H1 (cell line): ENCODE results near the gene CMTM3. TPM values are rescaled to one million over a fixed set of nuclear protein-coding genes. Genes with fewer than 3 reads are reported as not detected.
A peak's percentile ranks its signal among the peaks of the same experiment; 100 is the strongest.

ENCODE experiments used
- CTCF ChIA-PET: fragments of 300-600 bp; sonication (Branson Sonifier 250); formaldehyde crosslinking; loops from one replicate; lab custom pipeline; 2021; ENCODE audit not compliant: partially characterized antibody; lab: Charles Lee
- POLR2A ChIA-PET: fragments of 300-600 bp; sonication (Branson Sonifier 250); formaldehyde crosslinking; loops from one replicate; lab custom pipeline; 2021; ENCODE audit warnings: inconsistent platforms; ENCODE audit not compliant: partially characterized antibody; lab: Charles Lee
- DNase-seq, 2 experiments: peaks; one replicate each; pipeline versions ENCODE4 v3.0.0 to v3.0.0-alpha.2; 2010 to 2022; ENCODE audit warnings: low spot score in 2 of 2, low read depth in 1 of 2, mixed read lengths in 1 of 2
- FAIRE-seq: peaks from 2 replicates; lab custom pipeline; 2011; peaks lifted over from hg19 to GRCh38; lab: Jason Lieb, UNC
- H2AFZ ChIP-seq: 2 replicates; pipeline ENCODE4 v1.8.1; 2012; ENCODE audit warnings: low read length, inconsistent platforms
- H2AK5ac ChIP-seq: 2 replicates; pipeline ENCODE4 v1.6.1; 2013; ENCODE audit warnings: low read depth, low read length
- H2BK120ac ChIP-seq: replicated peaks from 2 replicates; pipeline ENCODE3; 2013; ENCODE audit warnings: low read depth, low read length, inconsistent platforms
- H2BK12ac ChIP-seq: 2 replicates; pipeline ENCODE4 v1.6.1; 2013; ENCODE audit warnings: low read depth, low read length
- H2BK15ac ChIP-seq: 2 replicates; pipeline ENCODE4 v1.6.1; 2013; ENCODE audit warnings: low read length
- H2BK20ac ChIP-seq: 2 replicates; pipeline ENCODE4 v1.6.1; 2013; ENCODE audit warnings: low read length
- H2BK5ac ChIP-seq: 2 replicates; pipeline ENCODE4 v1.6.1; 2013; ENCODE audit warnings: low read depth, low read length
- H3K14ac ChIP-seq: 2 replicates; pipeline ENCODE4 v1.6.1; 2013; ENCODE audit warnings: inconsistent platforms; ENCODE audit not compliant: insufficient read length
- H3K18ac ChIP-seq: 2 replicates; pipeline ENCODE4 v1.6.1; 2013; ENCODE audit warnings: low read length; ENCODE audit errors: extremely low read depth
- H3K23ac ChIP-seq: 2 replicates; pipeline ENCODE4 v1.6.1; 2013; ENCODE audit warnings: inconsistent platforms; ENCODE audit not compliant: insufficient read length
- H3K23me2 ChIP-seq: 2 replicates; pipeline ENCODE4 v1.6.1; 2013; ENCODE audit warnings: low read depth, low read length
- H3K27ac ChIP-seq: 2 replicates; pipeline ENCODE4 v1.6.1; 2011; ENCODE audit warnings: low read depth, low read length, inconsistent platforms
- H3K27me3 ChIP-seq, 4 experiments: replicated peaks in 1 of 4; 1 replicate in 1 of 4; 2 replicates in 3 of 4; pipeline versions ENCODE4 v1.6.1 to v1.8.1; 2011 to 2013; ENCODE audit warnings: low read length in 3 of 4, mild to moderate bottlenecking in 3 of 4, inconsistent platforms in 2 of 4, mixed read lengths in 2 of 4, moderate library complexity in 1 of 4; ENCODE audit not compliant: control insufficient read depth in 3 of 4, insufficient read depth in 3 of 4; ENCODE audit errors: extremely low read depth in 1 of 4
- H3K36me3 ChIP-seq, 4 experiments: 2 replicates each; pipeline versions ENCODE4 v1.6.1 to v1.8.1; 2011 to 2013; ENCODE audit warnings: mild to moderate bottlenecking in 4 of 4, low read length in 3 of 4, moderate library complexity in 2 of 4, control low read depth in 1 of 4, inconsistent platforms in 1 of 4; ENCODE audit not compliant: insufficient read depth in 4 of 4, control insufficient read depth in 2 of 4
- H3K4ac ChIP-seq: replicated peaks from 2 replicates; pipeline ENCODE3; 2013; ENCODE audit warnings: low read length, low read depth, mixed read lengths, inconsistent platforms; ENCODE audit not compliant: insufficient read length
- H3K4me1 ChIP-seq, 4 experiments: replicated peaks in 1 of 4; 1 replicate in 1 of 4; 2 replicates in 3 of 4; pipeline versions ENCODE4 v1.6.1 to v1.8.1; 2011 to 2013; ENCODE audit warnings: low read length in 3 of 4, inconsistent platforms in 2 of 4, mixed read lengths in 1 of 4; ENCODE audit not compliant: insufficient read depth in 4 of 4, control insufficient read depth in 3 of 4
- H3K4me2 ChIP-seq, 2 experiments: 2 replicates each; pipeline versions ENCODE4 v1.6.1 to v1.8.1; 2011 to 2013; ENCODE audit warnings: low read depth in 2 of 2, low read length in 2 of 2, control low read depth in 1 of 2, inconsistent platforms in 1 of 2, mild to moderate bottlenecking in 1 of 2; ENCODE audit not compliant: insufficient read depth in 1 of 2
- H3K4me3 ChIP-seq, 4 experiments: fragments of 200-600, 300-600 bp in 1 of 4; sonication (generic), shearing (Covaris generic), sonication (Bioruptor Twin) in 1 of 4; 2 replicates each; pipeline versions ENCODE4 v1.5.1 to v1.8.1; 2011 to 2016; ENCODE audit warnings: low read length in 4 of 4, low read depth in 3 of 4, control low read depth in 2 of 4, inconsistent platforms in 2 of 4, mild to moderate bottlenecking in 2 of 4, mixed read lengths in 1 of 4, moderate library complexity in 1 of 4; ENCODE audit not compliant: insufficient read depth in 2 of 4; ENCODE audit errors: extremely low read depth in 1 of 4
- H3K56ac ChIP-seq: replicated peaks from 2 replicates; pipeline ENCODE3; 2013; ENCODE audit warnings: low read depth, mild to moderate bottlenecking, mixed read lengths, low read length, inconsistent platforms; ENCODE audit not compliant: insufficient read length
- H3K79me1 ChIP-seq: 2 replicates; pipeline ENCODE4 v1.6.1; 2013; ENCODE audit warnings: low read depth, low read length, control low read depth
- H3K79me2 ChIP-seq, 2 experiments: 2 replicates each; pipeline versions ENCODE4 v1.6.1 to v1.8.1; 2012 to 2013; ENCODE audit warnings: low read length in 2 of 2, mild to moderate bottlenecking in 2 of 2, inconsistent platforms in 1 of 2; ENCODE audit not compliant: insufficient read depth in 2 of 2, control insufficient read depth in 1 of 2
- H3K9ac ChIP-seq, 4 experiments: replicated peaks in 1 of 4; 1 replicate in 1 of 4; 2 replicates in 3 of 4; pipeline versions ENCODE4 v1.6.1 to v1.8.1; 2011 to 2013; ENCODE audit warnings: low read depth in 3 of 4, low read length in 3 of 4, control low read depth in 2 of 4, mild to moderate bottlenecking in 2 of 4, moderate library complexity in 2 of 4, inconsistent platforms in 1 of 4; ENCODE audit errors: extremely low read depth in 1 of 4
- H3K9me3 ChIP-seq, 2 experiments: 2 replicates each; pipeline versions ENCODE4 v1.6.1 to v1.8.1; 2012 to 2013; ENCODE audit warnings: mild to moderate bottlenecking in 2 of 2, moderate library complexity in 2 of 2, control low read depth in 1 of 2, inconsistent platforms in 1 of 2, low read depth in 1 of 2, low read length in 1 of 2, mixed read lengths in 1 of 2; ENCODE audit not compliant: insufficient read depth in 2 of 2
- H4K20me1 ChIP-seq, 2 experiments: replicated peaks in 1 of 2; 2 replicates each; pipeline versions ENCODE3 to v1.8.1; 2011 to 2013; ENCODE audit warnings: inconsistent platforms in 2 of 2, low read length in 2 of 2, mild to moderate bottlenecking in 1 of 2; ENCODE audit not compliant: insufficient read depth in 2 of 2, control insufficient read depth in 1 of 2
- H4K5ac ChIP-seq: 2 replicates; pipeline ENCODE4 v1.6.1; 2013; ENCODE audit warnings: low read length, low read depth, mixed read lengths, inconsistent platforms; ENCODE audit not compliant: insufficient read length
- H4K8ac ChIP-seq: 2 replicates; pipeline ENCODE4 v1.8.0; 2013; ENCODE audit warnings: mild to moderate bottlenecking, moderate library complexity, low read length, inconsistent platforms; ENCODE audit not compliant: insufficient read depth; ENCODE audit errors: extremely low read depth
- H4K91ac ChIP-seq: replicated peaks from 2 replicates; pipeline ENCODE3; 2013; ENCODE audit warnings: low read length, mixed read lengths, inconsistent platforms; ENCODE audit not compliant: insufficient read length
- ASH2L ChIP-seq: fragments of 200-600, 300-600 bp; sonication (generic); IDR thresholded peaks from one replicate; pipeline ENCODE4 v1.7.1; 2017; ENCODE audit warnings: low read length
- BACH1 ChIP-seq: IDR thresholded peaks from 2 replicates; pipeline ENCODE4 v1.6.1; 2012; ENCODE audit warnings: low read length, improper control_type of control experiment
- EZH2 ChIP-seq: fragments of 200-600 bp; sonication (generic); IDR thresholded peaks from 2 replicates; pipeline ENCODE4 v1.7.1; 2012; ENCODE audit warnings: low read depth, mild to moderate bottlenecking, moderate library complexity, low read length, inconsistent platforms; ENCODE audit not compliant: severe bottlenecking
- JUN ChIP-seq: IDR thresholded peaks from 2 replicates; pipeline ENCODE4 v1.6.1; 2011; ENCODE audit warnings: low read depth, mild to moderate bottlenecking, improper control_type of control experiment, low read length
- POLR2AphosphoS5 ChIP-seq: IDR thresholded peaks from 2 replicates; pipeline ENCODE4 v1.6.1; 2011; ENCODE audit warnings: low read depth, low read length
- RXRA ChIP-seq: IDR thresholded peaks from 2 replicates; pipeline ENCODE4 v1.6.1; 2011; ENCODE audit warnings: low read depth, mild to moderate bottlenecking, low read length, moderate library complexity; ENCODE audit not compliant: insufficient read depth
- SIN3A ChIP-seq, 2 experiments: IDR thresholded peaks in 1 of 2; conservative IDR thresholded peaks in 1 of 2; 2 replicates each; pipeline ENCODE4 v1.6.1; 2011 to 2012; ENCODE audit warnings: low read length in 2 of 2, improper control_type of control experiment in 1 of 2, low read depth in 1 of 2, mild to moderate bottlenecking in 1 of 2
- TBP ChIP-seq: IDR thresholded peaks from 2 replicates; pipeline ENCODE4 v1.6.1; 2011; ENCODE audit warnings: low read depth, low read length, improper control_type of control experiment
- WGBS, 2 experiments: shearing (Covaris generic) in 1 of 2; methylation state at CpG; one replicate each; pipeline versions ENCODE4 v1.1.6 to v1.1.7; 2013 to 2015; ENCODE audit warnings: low lambda C conversion rate in 2 of 2, mixed read lengths in 2 of 2, inconsistent platforms in 1 of 2, low coverage in 1 of 2, missing lambda C conversion rate in 1 of 2; ENCODE audit not compliant: insufficient replicate concordance in 2 of 2, insufficient coverage in 1 of 2, insufficient read length in 1 of 2; ENCODE audit errors: extremely low coverage in 1 of 2, missing lambda C conversion rate in 1 of 2; 5-methylcytosine and 5-hydroxymethylcytosine counted together
- polyA plus RNA-seq, 7 experiments: library from polyadenylated mRNA; depleted of rRNA in 3 of 7; stranded (reverse) in 5 of 7; unstranded in 2 of 7; fragments of >200 nt in 5 of 7; fragments of 200-250 nt in 2 of 7; gene quantifications; 1 replicate in 5 of 7; 2 replicates in 1 of 7; 4 replicates in 1 of 7; pipeline versions ENCODE4 v1.2.1 to v1.2.3, GENCODE V29; 2011 to 2013; ENCODE audit warnings: missing spikeins in 2 of 7, mixed read lengths in 2 of 7
- total RNA-seq: library from RNA; stranded (reverse); fragmentation: NEBNext Ultra II Directional; extraction: Animal tissue kit (Norgen Biotek cat#: 25700); gene quantifications from 2 replicates; pipeline ENCODE4 v1.2.1, GENCODE V29; 2021
- TF ChIP-seq, protein P1 (sequence below): IDR thresholded peaks from 2 replicates; pipeline ENCODE4 v1.6.1; 2012; ENCODE audit warnings: inconsistent platforms

CMTM3 gene
- total and polyA plus RNA-seq, 2 of the 8 experiments (the other 6 are each of a cell fraction or from before 2014, with no cell fraction given) = 24.7 to 24.8 TPM

DNA sequence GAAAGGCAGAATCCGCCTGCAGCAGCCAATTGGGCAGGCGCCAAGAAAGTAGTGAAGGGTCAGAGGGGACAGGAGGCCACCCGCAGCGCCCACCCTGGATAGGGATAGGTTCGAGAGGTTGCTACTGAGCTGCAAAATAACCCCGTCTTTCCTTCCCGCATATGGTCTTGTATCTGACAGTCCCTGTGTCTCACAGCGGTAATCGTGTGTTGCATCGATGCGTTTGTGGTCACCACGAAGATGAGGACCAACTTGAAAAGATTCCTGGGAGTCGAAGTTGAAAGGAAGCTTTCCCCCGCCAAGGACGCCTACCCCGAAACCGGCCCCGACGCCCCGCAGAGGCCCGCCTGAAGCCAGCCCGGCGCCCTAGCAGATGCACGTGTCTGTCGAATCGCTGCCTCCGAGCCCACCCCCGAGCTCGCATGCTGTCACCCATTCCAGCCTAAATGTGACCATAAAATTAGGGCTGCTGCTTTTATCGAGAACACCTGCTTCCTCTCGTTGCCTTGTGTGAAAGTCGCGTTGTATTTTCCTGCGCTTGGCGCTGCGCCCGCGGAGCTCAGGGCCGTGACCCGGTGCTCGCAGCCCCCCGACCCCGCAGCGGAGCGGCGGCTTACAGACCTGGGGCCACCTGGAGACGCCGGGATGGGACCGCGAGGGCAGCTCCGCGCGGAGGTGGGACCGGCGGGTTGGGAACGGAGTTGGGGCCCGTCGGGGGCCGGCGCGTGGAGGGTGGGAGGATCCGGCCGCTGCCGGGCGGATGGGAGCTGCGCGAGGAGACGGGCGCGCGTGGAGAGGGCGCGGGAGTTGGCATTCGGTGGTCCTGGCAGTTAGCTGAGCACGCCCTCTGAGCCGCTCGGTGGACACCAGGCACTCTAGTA is 25.6 kb upstream of the CMTM3 start, which contains the start of gene CMTM2:
TSS of gene CMTM2 (plus strand) at position 813 of the 881 bp plus-strand sequence. CDS start 145 bp downstream, outside the sequence.
- Histone ChIP-seq H3K27me3 (peaks cover 19 to 30% (median 27%) of the 10 kb centered on the region in 4 experiments), H4K20me1 (no peaks in the 10 kb centered on the region), H3K23me2 (peaks cover 4% of the 10 kb centered on the region), H3K18ac (0 out of 2 replicates have a peak within 1 kb of the TSS, but pooled peaks have one; percentile 22), H3K4me2 (peak within 1 kb of the TSS; percentile 69 to 74), H2AK5ac (no peak within 1 kb of the TSS), H3K79me1 (no peaks in the 10 kb centered on the region), H4K91ac (no peak within 1 kb of the TSS), H3K9ac (no peak within 1 kb of the TSS), H4K5ac (no peak within 1 kb of the TSS), H3K56ac (no peak within 1 kb of the TSS), H3K4me1 (peaks cover 0 to 11% (median 10%) of the 10 kb centered on the region in 4 experiments), H2BK5ac (no peak within 1 kb of the TSS), H2BK20ac (0 out of 2 replicates have a peak within 1 kb of the TSS, but pooled peaks have one; percentile 69), H4K8ac (peak within 1 kb of the TSS; percentile 77), H3K23ac (no peak within 1 kb of the TSS), H3K36me3 (no peaks in the 10 kb centered on the region), H3K27ac (no peak within 1 kb of the TSS), H3K9me3 (no peaks in the 10 kb centered on the region), H2BK12ac (0 out of 2 replicates have a peak within 1 kb of the TSS, but pooled peaks have one; percentile 51), H2BK15ac (no peak within 1 kb of the TSS), H3K14ac (no peak within 1 kb of the TSS), H3K4me3 (peak within 1 kb of the TSS; percentile 7 to 52 (median 18); a peak in 5 of 8 replicates), H2BK120ac (no peak within 1 kb of the TSS), H3K4ac (no peak within 1 kb of the TSS), H2AFZ (no peak within 1 kb of the TSS; the same call in 1 of the 2 replicates), H3K79me2 (no peaks in the 10 kb centered on the region)
- FAIRE-seq = no peak
- ChIA-PET CTCF (interaction anchor here (0.9 to 4.7 kb wide), 12 partner anchors 10 to 234 kb away, joined by 3 to 30 read pairs (median 4); no protein-coding TSS in a partner anchor), POLR2A (interaction anchor here (0.7 to 1.8 kb wide), 3 partner anchors 8 to 47 kb away, joined by 3 to 7 read pairs (median 4); partner anchors contain the start of gene CKLF)
- WGBS, 2 experiments = 54% methylated on average over 77 of the region's 77 CpGs; no CpG with 5 or more reads in 1 of the 2 experiments
- peak in 1 of 2 experiments; percentile 64 for DNase-seq
- TF ChIP-seq EZH2 (peak; percentile 81), RXRA (0 out of 2 replicates have a peak, but pooled peaks have one; percentile 6), TBP (no peak), ASH2L (peak; percentile 59), JUN (no peak), BACH1 (no peak), SIN3A (conservative IDR thresholded peaks at IDR 0.05 in 1 of 2, IDR thresholded peaks at IDR 0.05 in 1 of 2; ENCODE audit: low read depth in 1 of 2, low read length in 2 of 2) (0 out of 4 replicates have a peak, but pooled peaks of 1 of the 2 experiments have one; percentile 18), POLR2AphosphoS5 (no peak)
- TF ChIP-seq, protein P1, sequence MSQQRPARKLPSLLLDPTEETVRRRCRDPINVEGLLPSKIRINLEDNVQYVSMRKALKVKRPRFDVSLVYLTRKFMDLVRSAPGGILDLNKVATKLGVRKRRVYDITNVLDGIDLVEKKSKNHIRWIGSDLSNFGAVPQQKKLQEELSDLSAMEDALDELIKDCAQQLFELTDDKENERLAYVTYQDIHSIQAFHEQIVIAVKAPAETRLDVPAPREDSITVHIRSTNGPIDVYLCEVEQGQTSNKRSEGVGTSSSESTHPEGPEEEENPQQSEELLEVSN = peak; percentile 65; the same call in 1 of the 2 replicates
